Activated B cell treated with CpG ODN at 0.5 μM for 24 hours (primary cell): Measurements from ENCODE around the gene SKI. TPM values are rescaled to one million over a fixed set of nuclear protein-coding genes. Genes with fewer than 3 reads are reported as not detected.

ENCODE experiments used
- ATAC-seq: fragments of 200-7000 bp; cut with Tn5 transposase; one replicate; pipeline ENCODE4 v1.10.0; 2021; ENCODE audit warnings: low read depth, mild to moderate bottlenecking, moderate library complexity
- CTCF ChIA-PET: fragments of 350-600 bp; sonication (Branson Sonifier 250); formaldehyde crosslinking; loops from one replicate; lab custom pipeline; 2021; ENCODE audit warnings: antibody characterized with exemption; lab: Charles Lee
- POLR2A ChIA-PET: fragments of 350-600 bp; sonication (Branson Sonifier 250); formaldehyde crosslinking; loops from one replicate; lab custom pipeline; 2021; ENCODE audit warnings: antibody characterized with exemption; lab: Charles Lee
- DNase-seq: peaks from one replicate; pipeline ENCODE4 v3.0.0; 2022
- H3K27ac Mint-ChIP-seq: one replicate; pipeline ENCODE4 v1.8.0; 2020; ENCODE audit warnings: mixed read lengths
- H3K27me3 Mint-ChIP-seq: one replicate; pipeline ENCODE4 v1.8.0; 2021; ENCODE audit warnings: mixed read lengths
- H3K36me3 Mint-ChIP-seq: one replicate; pipeline ENCODE4 v1.8.0; 2021; ENCODE audit warnings: low read depth, mixed read lengths
- H3K4me1 Mint-ChIP-seq: one replicate; pipeline ENCODE4 v1.8.0; 2021; ENCODE audit warnings: mixed read lengths
- H3K4me3 Mint-ChIP-seq: one replicate; pipeline ENCODE4 v1.8.0; 2020; ENCODE audit warnings: mild to moderate bottlenecking, mixed read lengths
- H3K9me3 Mint-ChIP-seq: one replicate; pipeline ENCODE4 v1.8.0; 2020; ENCODE audit warnings: mixed read lengths
- CTCF ChIP-seq: fragments of 200-600 bp; IDR thresholded peaks from one replicate; pipeline ENCODE4 v1.8.0; 2022; ENCODE audit warnings: antibody characterized with exemption, mild to moderate bottlenecking
- intact Hi-C: fragments of 100-400 bp; cut with micrococcal nuclease; formaldehyde crosslinking; loops from one replicate; pipeline ENCODE4 v1.15.1; 2024
- total RNA-seq: library from RNA; stranded (reverse); gene quantifications from 2 replicates; pipeline ENCODE4 v1.2.3, GENCODE V29; 2022

The SKI gene
- total RNA-seq, 1 donor from 2014 or later = 37.6 TPM

DNA sequence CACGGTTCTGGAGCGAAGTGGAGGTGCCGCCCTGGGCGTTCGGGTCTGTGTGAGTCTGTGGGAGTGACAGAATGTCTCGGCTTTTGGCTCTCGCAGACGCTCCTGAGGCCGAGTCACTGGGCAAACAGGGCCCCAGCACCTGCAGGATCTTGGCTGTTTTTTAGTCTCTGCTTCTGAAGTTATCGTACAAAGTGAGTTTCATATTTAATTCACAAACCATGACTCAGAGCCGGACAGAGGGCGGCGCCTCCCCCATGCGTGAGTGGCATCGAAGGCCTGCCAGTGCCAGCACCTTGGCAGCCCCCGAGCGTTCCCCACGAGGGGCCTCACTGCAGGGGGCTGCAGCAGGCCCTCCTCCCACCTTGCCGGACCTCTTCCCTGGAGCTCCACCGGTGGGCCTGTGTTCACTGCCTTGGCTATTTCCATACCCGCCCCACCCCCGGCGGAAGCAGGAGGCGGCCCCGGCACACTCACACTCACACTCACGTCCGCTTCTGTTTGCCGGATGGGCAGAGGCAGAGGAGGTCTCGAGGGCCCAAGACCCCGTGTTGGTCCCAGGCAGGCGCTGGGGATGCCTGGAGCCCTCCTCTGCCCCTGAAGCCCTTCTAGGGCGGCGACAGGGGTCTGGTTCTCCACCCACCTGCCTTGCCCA is 106.9 kb downstream of the SKI start:
- Mint-ChIP-seq H3K27me3 (no peaks in the 10 kb centered on the region), H3K36me3 (no peaks in the 10 kb centered on the region), H3K4me1 (no peaks in the 10 kb centered on the region), H3K4me3 (no peak overlapping the region), H3K9me3 (no peaks in the 10 kb centered on the region), H3K27ac (no peak overlapping the region)
- TF ChIP-seq CTCF = no peak
- ChIA-PET POLR2A (no interaction called here), CTCF (no interaction called here)
- ATAC-seq (no peak), DNase-seq (no peak)
- intact Hi-C loops = no loop called here

DNA sequence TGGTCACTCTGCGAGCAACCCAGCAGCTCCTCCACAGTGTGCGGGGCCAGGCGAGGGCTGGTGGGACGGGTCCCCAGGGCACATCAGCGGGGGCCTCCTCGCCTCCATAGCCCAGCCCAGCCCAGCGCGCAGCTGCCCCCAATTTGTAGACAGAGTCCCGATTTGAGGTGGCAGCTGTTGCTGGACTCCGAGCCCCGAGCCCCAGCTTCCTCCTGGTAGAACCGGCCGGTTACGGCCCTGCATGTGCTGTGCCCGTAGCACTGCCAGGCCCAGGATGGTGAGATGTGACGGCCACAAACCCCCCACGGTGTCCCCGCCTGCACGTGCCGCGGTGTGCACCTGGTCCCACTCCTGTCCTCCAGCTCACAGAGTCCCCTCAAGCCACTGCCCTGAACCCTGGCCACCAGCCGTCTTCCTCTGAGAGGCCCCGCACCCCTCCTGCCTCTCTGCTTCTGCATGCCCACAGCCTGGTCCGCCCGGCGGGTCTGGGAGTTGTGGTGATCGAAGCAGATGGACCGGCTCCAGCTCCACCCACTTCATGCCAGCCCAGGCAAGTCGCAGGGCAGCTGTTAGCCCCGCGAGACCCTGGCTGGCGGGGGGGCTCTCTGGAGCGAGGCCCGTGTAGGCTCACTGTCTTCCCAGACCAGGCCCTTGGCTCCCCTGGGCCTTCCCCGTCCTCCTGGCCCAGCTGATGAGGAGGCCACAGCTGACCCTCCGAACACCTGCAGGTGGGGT is 107.8 kb downstream of the SKI start:
- DNase-seq = no peak
- H3K4me3 Mint-ChIP-seq = no peak overlapping the region
- no peaks in the 10 kb centered on the region for H3K36me3 Mint-ChIP-seq
- no peaks in the 10 kb centered on the region for H3K4me1 Mint-ChIP-seq
- POLR2A ChIA-PET = no interaction called here
- CTCF ChIA-PET = no interaction called here
- no peaks in the 10 kb centered on the region for H3K27me3 Mint-ChIP-seq
- no peaks in the 10 kb centered on the region for H3K9me3 Mint-ChIP-seq
- intact Hi-C loops = no loop called here
- H3K27ac Mint-ChIP-seq = no peak overlapping the region
- no peak for ATAC-seq
- no peak for TF ChIP-seq CTCF

GRCh38 chr1:2336499-2336898 is 108.4 kb downstream of the SKI start:
- intact Hi-C loops = no loop called here
- Mint-ChIP-seq H3K27ac (no peak overlapping the region), H3K36me3 (no peaks in the 10 kb centered on the region), H3K27me3 (no peaks in the 10 kb centered on the region), H3K4me3 (no peak overlapping the region), H3K9me3 (no peaks in the 10 kb centered on the region), H3K4me1 (no peaks in the 10 kb centered on the region)
- CTCF ChIA-PET = no interaction called here
- ATAC-seq (no peak), DNase-seq (no peak)
- no peak for TF ChIP-seq CTCF
- POLR2A ChIA-PET = no interaction called here

DNA sequence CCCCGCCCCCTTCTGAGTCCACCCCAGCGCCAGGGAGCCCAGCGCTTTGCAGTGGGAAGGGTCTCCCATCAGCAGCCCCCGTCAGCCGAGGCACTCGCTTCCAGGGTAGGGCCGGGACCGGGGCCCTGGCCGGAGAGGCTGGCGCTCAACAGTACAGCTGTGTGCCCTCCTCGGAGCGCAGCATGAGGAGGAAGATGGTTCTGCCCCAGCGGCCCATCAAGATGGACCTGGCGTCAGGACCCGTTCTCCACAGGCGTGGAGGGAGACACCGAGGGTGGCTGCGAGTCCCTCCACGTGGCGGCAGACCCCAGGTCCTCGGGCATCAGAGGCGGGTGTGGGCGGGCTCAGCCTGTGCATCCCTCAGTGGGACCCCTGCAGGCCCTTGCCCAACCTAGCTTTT is 109.0 kb downstream of the SKI start:
- no peak for TF ChIP-seq CTCF
- ATAC-seq (no peak), DNase-seq (no peak)
- Mint-ChIP-seq H3K4me1 (no peaks in the 10 kb centered on the region), H3K4me3 (no peak overlapping the region), H3K36me3 (no peaks in the 10 kb centered on the region), H3K27ac (no peak overlapping the region), H3K9me3 (no peaks in the 10 kb centered on the region), H3K27me3 (no peaks in the 10 kb centered on the region)
- ChIA-PET CTCF (no interaction called here), POLR2A (no interaction called here)
- intact Hi-C loops = no loop called here

- Mint-ChIP-seq H3K27me3 (no peaks in the 10 kb centered on the region), H3K27ac (no peak overlapping the region), H3K4me3 (no peak overlapping the region), H3K36me3 (no peaks in the 10 kb centered on the region), H3K9me3 (no peaks in the 10 kb centered on the region), H3K4me1 (no peaks in the 10 kb centered on the region)
- POLR2A ChIA-PET = no interaction called here
- no peak for TF ChIP-seq CTCF
- intact Hi-C loops = no loop called here
- no peak for DNase-seq
- no peak for ATAC-seq
- CTCF ChIA-PET = no interaction called here
Measured at GRCh38 chr1:2337501-2337900, 109.4 kb downstream of the SKI start.
